ENCODE measurements around the gene ZDHHC21. TPM values are rescaled to one million over a fixed set of nuclear protein-coding genes. Genes with fewer than 3 reads are reported as not detected.
"Not testable (repeated sequence)": the region's sequence is repeated elsewhere in the genome, so short reads cannot be mapped to it uniquely, and the experiment has no call there.

Gene ZDHHC21
- total and polyA plus RNA-seq, 8 donors = 2.8 to 7.2 (median 3.8) TPM

GRCh38 chr9:14686168-14686567 is 7.1 kb downstream of the ZDHHC21 start:
- no peak for TF ChIP-seq CTCF (IDR thresholded peaks at IDR 0.05)
- DNase-seq (no peak), ATAC-seq (no peak), FAIRE-seq (no peak)
- Histone ChIP-seq H3K9me3 (no peaks in the 10 kb centered on the region), H3K4me1 (no peaks in the 10 kb centered on the region), H3K4me3 (no peak overlapping the region), H3K27ac (no peak overlapping the region), H3K27me3 (no peaks in the 10 kb centered on the region), H3K36me3 (peaks cover 0 to 8% (median 0%) of the 10 kb centered on the region in 3 donors)
- intact Hi-C loops (cut with DNase I) = no loop called here

- H3K27ac ChIP-seq; ATAC-seq; DNase-seq; FAIRE-seq; H3K9me3 ChIP-seq; H3K4me1 ChIP-seq; H3K36me3 ChIP-seq; H3K4me3 ChIP-seq; H3K27me3 ChIP-seq; intact Hi-C loops (cut with DNase I): not testable (repeated sequence)
- WGBS, 2 donors = 88 to 96% methylated on average over 4 of the region's 4 CpGs
Observed at GRCh38 chr9:14682616-14683015, 10.6 kb downstream of the ZDHHC21 start.

GRCh38 chr9:14678776-14679175 is 14.5 kb downstream of the ZDHHC21 start:
- TF ChIP-seq CTCF (IDR thresholded peaks at IDR 0.05) = no peak
- Histone ChIP-seq H3K9me3 (no peaks in the 10 kb centered on the region), H3K27ac (no peak overlapping the region), H3K36me3 (no peaks in the 10 kb centered on the region), H3K27me3 (no peaks in the 10 kb centered on the region), H3K4me1 (peaks cover 0 to 7% (median 5%) of the 10 kb centered on the region in 3 donors), H3K4me3 (no peak overlapping the region)
- ATAC-seq (no peak), DNase-seq (no peak), FAIRE-seq (no peak)
- intact Hi-C loops (cut with DNase I) = no loop called here
- 89 to 94% methylated on average over 3 of the region's 3 CpGs for WGBS, 2 donors

GRCh38 chr9:14677872-14678271 is 15.4 kb downstream of the ZDHHC21 start:
- Histone ChIP-seq H3K4me1 (peaks cover 0 to 7% (median 5%) of the 10 kb centered on the region in 3 donors), H3K9me3 (no peaks in the 10 kb centered on the region), H3K4me3 (no peak overlapping the region), H3K27ac (no peak overlapping the region), H3K27me3 (no peaks in the 10 kb centered on the region), H3K36me3 (no peaks in the 10 kb centered on the region)
- WGBS, 2 donors = 95% methylated on average over 6 of the region's 6 CpGs
- intact Hi-C loops (cut with DNase I) = no loop called here
- no peak for DNase-seq
- no peak for ATAC-seq
- no peak for FAIRE-seq
- no peak for TF ChIP-seq CTCF (IDR thresholded peaks at IDR 0.05)

- H3K4me3 ChIP-seq = no peak overlapping the region
- WGBS, 2 donors = 74 to 80% methylated on average over 2 of the region's 2 CpGs
- FAIRE-seq (no peak), ATAC-seq (no peak), DNase-seq (no peak)
- H3K27ac ChIP-seq = no peak overlapping the region
- H3K9me3 ChIP-seq = no peaks in the 10 kb centered on the region
- peaks cover 0 to 7% (median 5%) of the 10 kb centered on the region in 3 donors for H3K4me1 ChIP-seq
- intact Hi-C loops (cut with DNase I) = no loop called here
- TF ChIP-seq CTCF (IDR thresholded peaks at IDR 0.05) = no peak
- no peaks in the 10 kb centered on the region for H3K27me3 ChIP-seq
- H3K36me3 ChIP-seq = no peaks in the 10 kb centered on the region
Observed at GRCh38 chr9:14677396-14677795, 15.8 kb downstream of the ZDHHC21 start.

- intact Hi-C loops (cut with DNase I) = no loop called here
- FAIRE-seq = no peak
- Histone ChIP-seq H3K9me3 (no peaks in the 10 kb centered on the region), H3K4me3 (no peak overlapping the region), H3K27ac (no peak overlapping the region), H3K27me3 (no peaks in the 10 kb centered on the region), H3K4me1 (peaks cover 0 to 7% (median 5%) of the 10 kb centered on the region in 3 donors), H3K36me3 (no peaks in the 10 kb centered on the region)
- no peak for TF ChIP-seq CTCF (IDR thresholded peaks at IDR 0.05)
- 30 to 34% methylated on average over 3 of the region's 3 CpGs for WGBS, 2 donors
- DNase-seq = no peak
- no peak for ATAC-seq
Observed at GRCh38 chr9:14674630-14675029, 18.6 kb downstream of the ZDHHC21 start.
